ENCODE results near the gene ZIC4.

Gene ZIC4

DNA sequence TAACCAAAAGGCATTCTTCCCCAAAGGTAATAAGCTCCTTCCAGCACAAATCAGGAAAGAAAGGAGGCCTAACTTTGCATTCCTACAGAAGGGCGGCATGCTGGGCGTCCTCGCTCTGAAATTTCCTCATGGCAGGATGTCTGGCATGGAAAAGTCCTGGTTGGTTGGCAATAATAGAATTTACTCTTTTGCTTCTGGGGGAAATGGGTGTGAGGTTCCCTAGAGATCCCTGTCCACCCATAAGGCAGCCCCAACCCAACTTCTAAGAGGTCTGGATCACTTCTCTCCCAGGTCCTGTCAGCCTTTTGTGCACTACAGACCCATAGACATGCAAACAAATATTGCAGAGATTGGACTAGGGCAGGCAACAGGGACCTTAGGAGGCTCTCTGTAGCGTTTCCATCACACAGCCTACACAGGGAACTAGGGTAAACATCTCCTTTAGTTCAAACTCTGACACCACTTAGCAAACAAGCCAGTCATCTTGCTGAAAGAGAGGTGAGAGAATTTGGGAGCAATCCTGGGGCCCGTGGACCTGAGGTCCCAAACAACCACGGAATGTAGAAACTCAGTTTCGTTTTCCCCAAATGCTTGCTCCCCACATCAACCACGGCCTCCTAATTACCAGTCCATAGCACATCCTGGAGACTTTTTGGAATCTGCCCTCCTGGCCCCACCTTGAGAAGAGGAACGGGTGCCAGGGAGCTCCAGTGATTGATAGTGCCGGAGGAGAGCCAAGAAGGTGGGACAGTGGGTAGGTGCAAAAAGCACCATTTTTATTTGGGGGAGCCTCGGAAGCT lies 2.1 kb downstream of the ZIC4 start:
- DNase-seq: no peak

GRCh38 chr3:147403511-147403910 lies 2.8 kb downstream of the ZIC4 start:
- no peak for DNase-seq

DNA sequence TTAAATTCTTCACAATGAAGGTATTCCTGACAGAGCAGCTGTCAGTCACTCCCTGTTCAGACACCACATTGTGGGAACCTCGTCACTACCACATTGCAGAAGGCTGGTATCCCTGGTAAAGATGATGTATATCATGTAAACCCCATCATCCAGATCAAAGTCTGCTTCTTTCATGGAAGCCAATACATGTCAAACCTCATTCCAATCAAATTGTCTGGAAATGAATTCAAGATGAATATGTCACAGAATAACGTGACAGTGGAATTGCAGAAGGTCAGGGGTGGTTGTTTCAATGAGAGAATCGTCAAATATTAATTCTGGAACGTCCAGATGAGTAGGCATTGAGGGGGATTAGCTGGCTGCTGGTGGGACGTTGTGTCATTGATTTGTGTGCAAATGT lies 4.2 kb downstream of the ZIC4 start:
- no peak for DNase-seq

DNA sequence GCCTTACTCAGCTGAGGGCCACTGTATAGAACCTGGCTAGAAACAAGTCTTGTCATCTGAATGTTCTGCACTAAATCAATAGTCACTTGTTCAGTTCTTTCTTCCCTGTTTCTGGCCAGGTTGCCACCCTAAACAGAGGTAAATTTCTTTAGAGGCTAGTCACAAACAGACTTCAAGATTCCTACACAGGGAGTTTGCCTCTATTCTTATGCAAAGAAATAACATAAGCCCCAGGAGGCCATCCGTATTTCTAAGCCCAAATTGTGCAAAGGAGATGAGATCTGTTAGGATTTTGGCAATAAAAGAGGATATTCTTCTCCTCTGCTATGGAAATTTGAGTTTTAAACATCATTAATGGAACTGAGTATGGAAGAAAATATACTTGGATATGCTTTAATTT lies 4.9 kb downstream of the ZIC4 start:
- DNase-seq: no peak

DNA sequence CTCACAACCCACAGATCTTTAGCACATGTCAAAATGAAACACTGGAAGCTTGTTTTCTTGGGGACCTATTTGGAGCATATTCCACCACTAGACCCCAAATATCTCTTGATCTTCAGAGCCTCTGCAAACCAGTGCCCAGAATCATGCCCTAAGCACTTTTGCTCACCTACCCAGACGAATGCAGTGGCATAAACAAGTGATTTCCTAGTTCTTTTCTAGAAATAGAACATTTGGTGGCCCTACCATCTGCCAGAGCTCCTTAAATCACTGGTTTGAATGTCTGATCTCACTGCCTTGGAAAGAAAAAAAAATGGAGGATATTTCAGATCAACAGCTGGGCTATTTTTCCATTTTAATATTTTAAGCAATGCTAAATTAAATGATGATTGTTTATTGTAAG lies 5.3 kb downstream of the ZIC4 start:
- DNase-seq: no peak

- no peak for DNase-seq
Observed at GRCh38 chr3:147400111-147400510, 6.2 kb downstream of the ZIC4 start.

GRCh38 chr3:147398813-147399534 lies 7.4 kb downstream of the ZIC4 start:
- DNase-seq: no peak

DNA sequence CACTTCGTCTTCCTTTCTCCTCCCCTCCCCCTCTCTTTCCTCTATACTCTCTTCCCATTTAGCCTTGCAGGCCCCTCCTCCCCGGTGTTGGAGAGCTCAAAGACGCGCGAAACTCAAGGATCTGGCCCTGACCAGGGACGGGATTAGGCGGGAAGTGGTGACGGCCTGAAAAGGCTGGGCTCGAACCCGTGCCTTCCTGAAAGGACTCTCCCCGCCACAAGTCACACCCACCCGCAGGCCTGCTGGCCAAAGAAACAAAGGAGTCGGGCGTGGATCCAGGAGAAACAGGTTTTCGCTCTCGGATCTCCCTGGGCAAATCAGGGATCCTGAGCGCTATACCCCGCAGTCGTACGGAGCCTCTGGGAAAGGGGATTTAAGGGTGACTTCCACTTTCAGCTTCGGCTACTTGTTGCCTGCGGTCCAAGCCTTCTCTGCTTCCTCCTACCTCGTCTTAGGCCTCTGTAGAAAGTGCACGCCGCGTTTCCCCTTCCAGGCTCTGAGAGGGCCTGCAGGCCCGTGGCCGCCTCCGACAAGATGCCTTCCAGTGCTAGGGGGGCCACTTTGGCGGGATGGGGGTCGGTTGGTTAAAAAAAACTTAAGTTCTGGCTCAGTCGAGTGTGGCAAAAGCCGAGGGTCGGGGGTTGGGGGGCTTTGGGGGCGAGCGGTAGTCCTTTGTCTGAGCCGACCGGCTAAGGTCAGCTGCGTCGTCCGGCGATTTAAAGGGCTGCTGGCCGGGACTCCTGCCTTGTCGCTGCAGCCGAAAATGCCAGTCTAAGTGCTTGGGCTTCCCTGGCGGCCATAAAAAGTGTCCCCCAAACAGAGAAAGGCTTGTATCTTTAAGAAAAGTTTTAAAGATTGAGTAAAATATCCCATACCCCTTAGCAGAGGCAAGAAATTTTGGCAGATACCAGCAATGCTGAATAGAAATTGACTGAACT lies 8.2 kb downstream of the ZIC4 start:
- no peak for DNase-seq

DNA sequence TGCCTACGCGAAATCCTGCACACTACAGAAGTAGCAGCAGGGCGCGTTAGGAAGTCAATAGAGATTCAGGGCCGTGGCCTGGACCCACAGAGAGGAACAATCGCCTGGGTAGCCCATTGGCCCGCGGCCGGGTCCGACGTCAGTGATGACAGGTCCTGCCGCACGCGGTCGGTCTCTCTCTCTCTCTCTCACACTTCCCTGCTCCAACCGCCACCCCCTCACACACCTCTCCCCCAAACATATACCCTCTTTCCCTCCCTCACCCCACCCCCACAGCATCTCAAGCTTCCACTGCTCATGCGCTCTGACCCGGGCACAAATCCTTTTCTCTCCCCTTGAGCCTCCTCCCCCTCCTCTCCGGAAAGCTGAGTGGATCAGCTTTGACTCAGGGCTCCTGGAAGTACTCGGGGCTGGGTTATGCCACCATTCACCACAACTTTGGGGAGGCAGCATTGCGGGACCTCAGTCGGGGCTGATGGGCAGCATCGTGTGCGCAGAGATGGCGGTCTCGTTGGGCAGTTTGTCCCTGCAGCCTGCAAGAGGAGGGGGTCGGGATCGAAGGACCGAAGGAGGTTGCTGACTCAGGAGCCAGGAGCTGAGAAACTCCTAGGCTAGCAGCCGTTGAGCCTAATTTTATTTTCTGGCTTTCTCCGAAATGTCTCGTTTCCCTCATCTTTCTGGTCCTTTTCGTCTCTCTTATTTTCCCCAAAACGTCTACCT lies 9.0 kb downstream of the ZIC4 start:
- DNase-seq: no peak

DNA sequence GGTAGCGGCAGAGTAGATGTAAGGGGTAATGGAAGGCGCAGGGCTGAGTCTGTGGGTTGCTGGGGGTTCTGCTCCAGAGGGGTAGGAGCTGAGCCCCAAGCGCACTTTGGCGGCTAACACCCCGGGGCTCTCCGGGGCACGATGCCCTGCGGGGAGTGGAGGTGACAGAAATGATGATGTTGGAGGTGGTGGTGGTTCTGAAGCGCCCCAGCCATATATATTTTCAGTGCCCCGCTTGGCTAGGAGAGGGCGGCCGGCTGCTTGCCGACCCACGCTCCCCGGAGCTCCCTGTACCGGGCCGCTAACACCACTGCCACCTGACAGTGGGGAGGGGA lies 9.7 kb downstream of the ZIC4 start:
- no peak for DNase-seq

DNA sequence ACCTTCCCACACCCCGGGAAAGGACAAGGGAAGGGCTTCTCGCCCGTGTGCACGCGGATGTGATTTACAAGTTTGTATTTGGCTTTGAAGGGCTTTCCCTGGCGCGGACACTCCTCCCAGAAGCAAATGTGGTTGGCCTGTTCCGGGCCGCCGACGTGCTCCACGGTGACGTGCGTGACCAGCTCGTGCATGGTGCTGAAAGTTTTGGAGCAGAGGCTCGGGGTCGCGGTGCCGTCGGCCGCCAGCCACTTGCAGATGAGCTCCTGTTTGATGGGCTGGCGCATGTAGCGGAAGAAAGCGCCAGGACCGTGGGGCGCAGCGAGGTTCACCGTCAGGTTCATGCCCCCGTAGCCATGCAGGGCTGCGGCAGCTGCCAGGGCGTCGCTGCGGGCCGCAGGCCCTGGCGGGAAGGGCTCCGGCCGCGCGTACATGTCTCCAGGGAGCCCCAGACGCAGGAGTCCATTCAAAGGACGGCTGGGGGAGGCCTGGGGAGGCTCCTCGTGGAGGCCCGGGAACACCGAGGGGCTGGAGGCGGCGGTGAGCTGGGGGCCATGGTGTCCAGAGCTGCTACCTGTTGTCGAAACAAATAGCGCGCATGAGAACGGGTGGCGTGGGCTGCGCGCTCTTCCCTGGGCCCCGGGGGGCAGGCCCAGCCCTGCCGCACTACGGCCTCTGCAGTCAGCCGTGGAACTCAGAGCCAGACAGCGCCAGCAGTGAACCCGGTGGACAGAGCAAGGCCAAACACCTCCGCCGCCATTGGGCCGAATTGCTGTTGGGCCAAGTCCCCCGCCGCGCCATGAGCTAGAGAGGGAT lies 10.2 kb downstream of the ZIC4 start:
- DNase-seq: no peak

- no peak for DNase-seq
Observed at GRCh38 chr3:147394884-147395225, 11.5 kb downstream of the ZIC4 start.

DNA sequence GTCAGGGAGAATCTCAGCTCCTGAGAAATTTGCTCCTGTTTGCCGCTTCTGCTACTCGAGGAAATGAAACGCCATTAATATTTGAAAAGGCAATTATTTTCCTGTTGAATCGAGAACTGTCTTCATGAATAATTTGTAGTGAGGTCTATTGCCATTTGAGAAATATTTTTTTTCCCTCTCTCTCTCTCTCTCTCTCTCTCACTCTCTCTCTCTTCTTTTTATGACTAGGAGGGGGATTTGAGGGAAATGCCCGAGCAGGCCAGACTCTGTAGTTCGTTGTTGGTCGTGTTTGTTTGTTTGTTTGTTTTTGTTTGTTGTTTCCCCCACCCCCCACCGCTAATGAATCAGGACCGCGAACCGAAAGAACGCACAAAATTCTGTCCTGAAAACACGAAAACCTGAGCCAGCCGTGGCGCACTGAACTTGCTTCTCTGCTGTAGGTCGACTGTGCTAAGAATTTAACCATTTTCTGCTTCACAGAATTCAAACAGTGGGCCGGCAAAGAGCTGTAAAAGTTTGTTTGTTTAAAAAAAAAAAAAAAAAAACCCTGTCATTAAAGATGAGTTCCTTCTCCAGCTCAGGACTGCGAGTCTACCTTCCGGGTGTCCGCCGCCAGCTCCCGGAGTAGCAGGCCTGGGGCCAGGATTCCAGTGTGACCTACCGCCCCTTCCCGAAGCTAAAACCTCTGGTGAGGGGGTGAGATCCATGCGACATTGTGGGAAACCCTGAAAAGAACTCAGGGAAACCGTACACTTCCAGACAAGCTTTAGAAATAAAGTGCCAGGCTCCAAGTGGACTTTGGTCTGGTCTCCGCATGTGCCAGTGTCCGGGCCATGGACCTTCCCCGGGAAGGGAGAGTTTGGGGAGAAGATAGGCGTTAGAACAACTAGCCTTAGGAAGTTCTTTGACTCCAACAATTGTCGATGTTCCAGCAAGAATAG lies 12.1 kb downstream of the ZIC4 start:
- DNase-seq: no peak

DNA sequence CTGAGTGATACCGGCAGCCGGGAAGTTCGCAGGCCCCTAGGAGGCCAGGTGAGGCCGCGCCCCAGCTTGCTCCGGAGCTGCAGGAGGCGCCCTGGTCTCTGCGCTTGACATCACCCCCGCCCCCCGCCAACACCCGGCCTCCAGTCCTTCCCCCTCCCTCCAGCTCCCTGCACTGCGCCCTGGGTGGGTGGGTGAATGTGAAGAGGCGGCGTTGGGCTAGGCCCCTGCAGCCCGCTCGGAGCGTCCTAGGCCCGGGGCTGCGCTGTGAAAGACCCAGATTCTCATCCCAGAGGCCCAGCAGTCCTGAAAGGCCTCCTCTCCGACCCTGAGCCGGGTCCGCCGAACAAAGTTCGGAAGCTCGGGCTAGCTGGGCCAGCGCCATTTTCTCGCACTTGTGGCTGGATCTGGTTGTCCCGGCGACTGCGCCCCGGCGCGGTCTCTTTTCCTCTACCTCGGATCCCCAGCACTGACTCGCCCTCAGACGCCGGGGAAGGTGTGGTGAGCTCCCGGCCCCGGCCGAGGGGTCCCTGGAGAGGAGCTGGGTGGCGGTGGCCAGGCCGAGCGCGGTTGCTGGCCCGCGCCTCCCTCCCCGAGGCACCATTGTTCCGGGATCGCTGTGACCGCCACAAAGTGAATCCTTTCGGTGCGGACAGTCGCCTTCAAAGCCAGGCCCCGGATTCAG lies 12.9 kb downstream of the ZIC4 start:
- DNase-seq: no peak

GRCh38 chr3:147392625-147392946 lies 13.8 kb downstream of the ZIC4 start:
- DNase-seq: no peak

DNA sequence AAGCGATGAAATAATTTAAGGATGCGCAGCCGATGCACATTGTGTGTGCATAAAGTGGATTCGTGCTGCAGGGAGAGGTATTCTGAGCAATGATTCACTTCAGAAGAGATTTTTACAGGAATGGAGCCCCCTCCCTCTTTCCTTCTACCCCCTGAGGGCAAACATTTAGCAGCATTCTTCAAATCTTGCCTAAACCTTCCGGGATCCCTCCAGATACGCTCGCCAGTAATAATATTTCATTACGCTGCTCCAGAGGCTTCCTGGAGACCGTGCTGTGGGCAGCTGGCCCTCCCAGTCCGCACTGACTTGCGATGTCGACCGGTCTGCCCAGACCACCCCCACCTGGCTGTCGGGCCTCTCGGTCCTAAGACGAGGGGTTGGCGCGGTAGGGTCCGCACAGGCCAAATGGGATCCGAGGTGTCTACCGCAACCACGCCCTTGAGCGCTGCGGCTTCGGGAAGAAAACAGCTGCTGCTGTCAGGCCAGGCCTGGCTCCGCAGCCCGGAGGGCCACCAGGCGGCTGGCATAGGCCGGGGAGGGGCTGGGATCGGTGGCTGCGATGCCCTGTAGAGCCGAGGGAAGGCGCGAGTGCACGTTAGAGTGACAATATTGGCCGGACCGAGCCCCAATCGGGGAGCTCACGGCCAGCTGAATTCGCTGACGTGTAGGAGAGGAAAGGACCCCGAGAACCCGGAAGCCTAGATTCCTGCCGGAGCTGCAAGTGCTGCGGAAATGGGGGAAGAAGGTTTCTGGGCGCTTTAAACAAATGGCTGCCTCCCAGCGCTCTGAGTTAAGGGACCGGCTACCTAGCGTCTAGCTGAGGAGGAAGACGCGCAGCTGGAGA lies 14.3 kb downstream of the ZIC4 start:
- no peak for DNase-seq

- DNase-seq: no peak
Observed at GRCh38 chr3:147390589-147391569, 15.5 kb downstream of the ZIC4 start.

DNA sequence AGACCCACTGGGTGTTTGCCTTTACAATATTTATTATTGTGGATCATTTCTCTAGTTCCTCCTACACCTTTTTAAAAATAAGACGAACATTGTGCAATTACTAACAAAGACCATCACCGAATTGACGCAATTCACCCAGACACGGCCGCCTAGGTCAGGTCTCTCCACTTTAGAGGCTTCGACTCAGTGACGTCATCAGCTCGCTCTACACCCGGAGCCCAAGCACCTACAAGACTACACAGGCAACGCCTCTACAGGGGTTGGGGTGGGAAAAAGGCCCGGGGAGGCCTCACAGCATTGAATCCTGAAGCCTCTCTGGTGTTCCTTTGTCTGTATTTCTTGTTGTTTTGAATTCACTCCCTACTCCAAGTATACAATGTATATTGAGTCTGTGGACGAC lies 16.6 kb downstream of the ZIC4 start:
- DNase-seq: no peak

Measured in hematopoietic multipotent progenitor cell treated with erythropoietin and hydrocortisone succinate and interleukin-3 and kit ligand, for 8 days (in vitro differentiated cells).